A549 (cell line): ENCODE data around the gene CELF3.

ENCODE experiments used
- BHLHE40 ChIP-seq: IDR thresholded peaks from 2 replicates; pipeline ENCODE4 v1.6.1; 2012; ENCODE audit warnings: low read depth, low read length, inconsistent platforms
- CTCF ChIP-seq: fragments of >200 bp; sonication (Bioruptor Twin); formaldehyde crosslinking; IDR thresholded peaks from 3 replicates; pipeline ENCODE4 v1.5.1; 2016
- ELK1 ChIP-seq: fragments of 150-350 bp; IDR thresholded peaks from 2 replicates; pipeline ENCODE4 v1.6.1; 2014; ENCODE audit warnings: low read depth, mild to moderate bottlenecking, low read length
- EP300 ChIP-seq, 2 experiments: fragments of >200 bp; sonication (Bioruptor Twin); formaldehyde crosslinking; IDR thresholded peaks; 2 replicates in 1 of 2; 3 replicates in 1 of 2; pipeline ENCODE4 v1.6.1; 2016 to 2017
- ESRRA ChIP-seq: fragments of 150-350 bp; IDR thresholded peaks from 2 replicates; pipeline ENCODE4 v1.6.1; 2014; ENCODE audit warnings: mild to moderate bottlenecking, low read length, borderline replicate concordance
- KDM1A ChIP-seq: fragments of 200-600 bp; sonication (generic); IDR thresholded peaks from 2 replicates; pipeline ENCODE4 v1.6.1; 2016; ENCODE audit warnings: low read depth, mild to moderate bottlenecking
- MAX ChIP-seq: IDR thresholded peaks from 2 replicates; pipeline ENCODE4 v1.6.1; 2012
- MAZ ChIP-seq: fragments of 150-350 bp; IDR thresholded peaks from 2 replicates; pipeline ENCODE4 v1.6.1; 2014; ENCODE audit warnings: antibody characterized with exemption, low read depth, low read length, borderline replicate concordance
- PBX3 ChIP-seq: IDR thresholded peaks from 2 replicates; pipeline ENCODE4 v1.6.1; 2012
- POLR2A ChIP-seq: IDR thresholded peaks from 2 replicates; pipeline ENCODE4 v1.6.1; 2012; ENCODE audit warnings: mild to moderate bottlenecking, low read length
- RCOR1 ChIP-seq: fragments of 150-350 bp; IDR thresholded peaks from 2 replicates; pipeline ENCODE4 v1.6.1; 2014; ENCODE audit warnings: antibody characterized with exemption, low read length, low read depth
- RFX5 ChIP-seq: fragments of 450-650 bp; IDR thresholded peaks from 2 replicates; pipeline ENCODE4 v1.7.1; 2014; ENCODE audit warnings: antibody characterized with exemption, mild to moderate bottlenecking, moderate library complexity

GRCh38 chr1:151661751-151662150, 54.9 kb downstream of the CELF3 start:
- TF ChIP-seq CTCF (no peak), PBX3 (no peak), BHLHE40 (no peak), ELK1 (no peak), EP300 (IDR thresholded peaks at IDR 0.05) (no peak), KDM1A (no peak), ESRRA (no peak), POLR2A (no peak), MAX (no peak), MAZ (no peak), RFX5 (no peak), RCOR1 (no peak)
